Measurements from ENCODE around the gene LACTBL1. TPM values are rescaled to one million over a fixed set of nuclear protein-coding genes. Genes with fewer than 3 reads are reported as not detected.

The LACTBL1 gene
- total RNA-seq, 2 experiments from 2014 or later: not detected

DNA sequence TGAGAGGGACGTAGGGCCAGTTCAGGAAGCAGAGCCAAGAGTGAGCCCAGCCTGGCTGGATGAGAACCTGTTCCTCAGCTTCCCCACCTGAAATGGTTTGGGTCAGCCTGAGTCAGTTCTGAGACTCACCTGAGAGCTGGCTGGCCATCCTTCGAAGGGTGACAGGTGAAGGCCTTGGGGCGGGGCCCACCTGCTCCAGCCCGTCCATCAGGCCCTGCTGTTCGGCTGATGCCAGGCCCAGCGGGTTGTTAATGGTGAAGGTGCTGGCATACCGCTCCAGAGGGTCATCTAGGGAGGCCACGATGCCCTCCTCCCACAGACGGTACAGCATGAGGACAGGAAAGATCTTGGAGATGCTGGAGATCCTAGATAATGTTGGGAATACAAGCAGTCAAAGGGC, 14.1 kb downstream of the LACTBL1 start:
- H3K9me3 Mint-ChIP-seq: no peaks in the 10 kb centered on the region
- TF ChIP-seq, protein P1, sequence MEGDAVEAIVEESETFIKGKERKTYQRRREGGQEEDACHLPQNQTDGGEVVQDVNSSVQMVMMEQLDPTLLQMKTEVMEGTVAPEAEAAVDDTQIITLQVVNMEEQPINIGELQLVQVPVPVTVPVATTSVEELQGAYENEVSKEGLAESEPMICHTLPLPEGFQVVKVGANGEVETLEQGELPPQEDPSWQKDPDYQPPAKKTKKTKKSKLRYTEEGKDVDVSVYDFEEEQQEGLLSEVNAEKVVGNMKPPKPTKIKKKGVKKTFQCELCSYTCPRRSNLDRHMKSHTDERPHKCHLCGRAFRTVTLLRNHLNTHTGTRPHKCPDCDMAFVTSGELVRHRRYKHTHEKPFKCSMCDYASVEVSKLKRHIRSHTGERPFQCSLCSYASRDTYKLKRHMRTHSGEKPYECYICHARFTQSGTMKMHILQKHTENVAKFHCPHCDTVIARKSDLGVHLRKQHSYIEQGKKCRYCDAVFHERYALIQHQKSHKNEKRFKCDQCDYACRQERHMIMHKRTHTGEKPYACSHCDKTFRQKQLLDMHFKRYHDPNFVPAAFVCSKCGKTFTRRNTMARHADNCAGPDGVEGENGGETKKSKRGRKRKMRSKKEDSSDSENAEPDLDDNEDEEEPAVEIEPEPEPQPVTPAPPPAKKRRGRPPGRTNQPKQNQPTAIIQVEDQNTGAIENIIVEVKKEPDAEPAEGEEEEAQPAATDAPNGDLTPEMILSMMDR (IDR thresholded peaks at IDR 0.05): no peak
- no peak overlapping the region for H3K4me3 Mint-ChIP-seq

DNA sequence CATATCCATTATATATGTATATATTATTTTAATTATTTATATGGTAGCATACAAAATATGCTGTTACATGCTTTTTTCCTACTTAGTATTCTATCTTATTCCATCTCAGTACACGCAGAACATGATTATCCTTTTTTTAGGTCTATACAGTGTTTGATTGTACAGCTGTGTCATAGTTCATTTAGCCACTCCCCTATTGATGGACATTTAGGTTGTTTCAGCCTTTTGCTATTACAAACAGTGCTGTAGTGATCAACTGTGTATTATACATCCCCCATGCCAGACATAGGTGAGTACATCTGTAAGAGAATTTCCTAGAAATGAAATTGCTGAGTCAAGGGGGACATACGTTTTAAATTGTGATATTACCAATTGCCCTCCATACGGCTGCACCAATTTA, 15.6 kb downstream of the LACTBL1 start:
- Mint-ChIP-seq H3K4me1 (ENCODE audit: low read depth) (no peaks in the 10 kb centered on the region), H3K4me3 (no peak overlapping the region), H3K36me3 (ENCODE audit: low read depth) (no peaks in the 10 kb centered on the region), H3K9me3 (no peaks in the 10 kb centered on the region), H3K27me3 (peaks cover 17% of the 10 kb centered on the region), H3K27ac (no peak overlapping the region)
- ATAC-seq (no peak), DNase-seq (no peak)
- TF ChIP-seq, protein P1 (IDR thresholded peaks at IDR 0.05): no peak
- ChIA-PET POLR2A (no interaction called here), CTCF (no interaction called here)
- intact Hi-C loops (cut with micrococcal nuclease): no loop called here

More for the DNA sequence above, 14.1 kb downstream of the LACTBL1 start:
- ATAC-seq (no peak), DNase-seq (no peak)
- Mint-ChIP-seq H3K27ac (no peak overlapping the region), H3K36me3 (ENCODE audit: low read depth) (no peaks in the 10 kb centered on the region), H3K27me3 (peaks cover 12% of the 10 kb centered on the region), H3K4me1 (ENCODE audit: low read depth) (no peaks in the 10 kb centered on the region)
- POLR2A ChIA-PET: no interaction called here
- intact Hi-C loops (cut with micrococcal nuclease): no loop called here
- CTCF ChIA-PET: no interaction called here

DNA sequence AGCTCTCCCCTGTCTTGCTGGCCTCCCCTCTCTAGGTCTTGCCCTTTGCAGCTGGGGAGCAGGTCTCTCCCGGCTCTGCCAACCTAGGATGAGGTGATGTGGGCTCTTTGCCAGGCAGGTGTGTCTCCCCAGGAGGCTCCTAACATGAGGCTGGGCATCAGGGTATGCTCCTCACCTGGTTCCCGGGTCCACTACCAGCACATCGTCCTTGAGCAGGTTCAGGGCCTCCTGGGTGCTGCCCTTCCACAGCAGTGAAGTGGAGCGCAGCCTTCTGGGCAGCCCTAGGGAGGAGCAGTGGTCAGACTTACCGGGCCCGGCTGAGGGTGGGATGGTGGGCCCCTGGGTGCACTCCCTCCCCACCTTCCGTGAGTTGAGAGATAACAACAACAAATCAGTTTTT, 17.5 kb downstream of the LACTBL1 start:
- peaks cover 24% of the 10 kb centered on the region for H3K27me3 Mint-ChIP-seq
- H3K27ac Mint-ChIP-seq: no peak overlapping the region
- ATAC-seq: no peak
- H3K4me3 Mint-ChIP-seq: no peak overlapping the region
- intact Hi-C loops (cut with micrococcal nuclease): no loop called here
- H3K4me1 Mint-ChIP-seq (ENCODE audit: low read depth): no peaks in the 10 kb centered on the region
- TF ChIP-seq, protein P1 (IDR thresholded peaks at IDR 0.05): no peak
- CTCF ChIA-PET: no interaction called here
- POLR2A ChIA-PET: no interaction called here
- no peak for DNase-seq
- no peaks in the 10 kb centered on the region for H3K9me3 Mint-ChIP-seq
- no peaks in the 10 kb centered on the region for H3K36me3 Mint-ChIP-seq (ENCODE audit: low read depth)

DNA sequence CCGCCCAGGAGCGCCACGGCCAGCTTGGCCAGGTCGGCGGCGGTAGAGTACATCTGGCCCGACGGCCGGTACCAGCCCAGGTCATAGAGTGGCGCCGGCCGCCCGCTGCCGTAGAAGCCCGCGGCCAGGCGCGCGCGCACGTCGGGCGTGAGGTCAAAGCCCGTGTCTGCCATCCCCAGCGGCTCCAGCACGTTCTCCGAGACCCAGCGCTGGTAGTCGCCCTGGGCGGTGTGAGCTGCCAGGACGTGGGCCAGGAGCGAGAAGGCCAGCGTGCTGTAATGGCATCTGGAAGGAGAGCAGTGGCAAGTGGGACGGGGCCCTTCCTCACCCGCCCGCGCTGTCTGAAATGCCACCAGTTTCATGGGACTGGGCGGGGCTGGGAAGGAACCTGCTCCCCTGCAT, 18.9 kb downstream of the LACTBL1 start:
- Mint-ChIP-seq H3K27ac (no peak overlapping the region), H3K9me3 (no peaks in the 10 kb centered on the region), H3K27me3 (peaks cover 29% of the 10 kb centered on the region), H3K36me3 (ENCODE audit: low read depth) (no peaks in the 10 kb centered on the region), H3K4me3 (no peak overlapping the region), H3K4me1 (ENCODE audit: low read depth) (no peaks in the 10 kb centered on the region)
- no peak for ATAC-seq
- intact Hi-C loops (cut with micrococcal nuclease): no loop called here
- TF ChIP-seq, protein P1 (IDR thresholded peaks at IDR 0.05): no peak
- POLR2A ChIA-PET: no interaction called here
- no peak for DNase-seq
- CTCF ChIA-PET: no interaction called here

DNA sequence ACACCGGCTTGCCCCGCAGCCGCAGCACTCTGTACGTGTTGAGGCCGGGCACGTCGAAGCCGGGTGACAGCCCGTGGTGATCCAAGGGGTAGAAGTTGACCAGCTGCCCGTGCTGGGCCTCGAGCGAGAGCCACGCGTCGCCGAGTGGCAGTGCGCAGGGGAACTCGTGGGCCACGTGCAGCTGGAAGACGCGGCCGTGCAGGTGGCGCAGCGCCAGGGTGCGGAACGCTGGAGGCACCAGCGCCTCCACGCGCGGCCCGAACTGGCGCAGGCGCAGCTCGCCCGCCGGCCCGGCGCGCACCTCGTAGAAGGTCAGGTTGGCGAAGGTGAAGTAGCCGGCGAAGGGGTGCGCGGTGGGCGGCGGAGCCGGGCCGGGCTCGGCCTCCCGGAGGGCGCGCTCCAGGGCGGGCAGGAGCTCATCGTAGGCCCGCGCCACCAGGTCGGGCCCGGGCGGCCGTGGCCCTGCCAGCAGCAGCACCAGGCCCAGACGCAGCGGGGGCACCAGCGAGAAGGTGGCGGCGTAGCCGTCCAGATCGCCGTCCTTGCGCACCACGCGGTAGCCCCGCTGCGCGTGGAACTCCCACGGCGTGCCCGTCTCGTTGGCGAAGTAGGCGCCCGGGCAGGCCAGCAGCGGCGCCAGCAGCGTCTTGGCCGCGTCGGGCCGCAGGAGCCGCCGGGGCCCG, 19.5 kb downstream of the LACTBL1 start:
- no peaks in the 10 kb centered on the region for H3K9me3 Mint-ChIP-seq
- H3K27ac Mint-ChIP-seq: no peak overlapping the region
- H3K27me3 Mint-ChIP-seq: peaks cover 30% of the 10 kb centered on the region
- ChIA-PET POLR2A (no interaction called here), CTCF (no interaction called here)
- TF ChIP-seq, protein P1 (IDR thresholded peaks at IDR 0.05): no peak
- ATAC-seq (no peak), DNase-seq (no peak)
- no peak overlapping the region for H3K4me3 Mint-ChIP-seq
- H3K36me3 Mint-ChIP-seq (ENCODE audit: low read depth): no peaks in the 10 kb centered on the region
- H3K4me1 Mint-ChIP-seq (ENCODE audit: low read depth): no peaks in the 10 kb centered on the region
- intact Hi-C loops (cut with micrococcal nuclease): no loop called here

All from activated CD8-positive, alpha-beta T cell treated with anti-CD3 and anti-CD28 coated beads for 36 hours (primary cell).